GM18499 (cell line): ENCODE results near the gene SSUH2.
A peak's percentile ranks its signal among the peaks of the same experiment; 100 is the strongest.
"Not testable (repeated sequence)": the region's sequence is repeated elsewhere in the genome, so short reads cannot be mapped to it uniquely, and the experiment has no call there.

Experiments used
- ATAC-seq: cut with Tn5 transposase; IDR thresholded peaks from one replicate; pipeline ENCODE4 v1.9.1; 2021; ENCODE audit warnings: moderate number of reproducible peaks; ENCODE audit not compliant: insufficient read depth, unreplicated experiment

Gene SSUH2

GRCh38 chr3:8593021-8593827 is 51.4 kb downstream of the SSUH2 start:
- no peak for ATAC-seq

GRCh38 chr3:8589880-8590556 is 54.6 kb downstream of the SSUH2 start:
- no peak for ATAC-seq

GRCh38 chr3:8584661-8585060 is 59.9 kb downstream of the SSUH2 start:
- ATAC-seq: no peak

- ATAC-seq: no peak
Observed at GRCh38 chr3:8581806-8582445, 62.7 kb downstream of the SSUH2 start.

- ATAC-seq: no peak
Observed at GRCh38 chr3:8581373-8581772, 63.2 kb downstream of the SSUH2 start.

GRCh38 chr3:8580434-8580833 is 64.2 kb downstream of the SSUH2 start:
- ATAC-seq: not testable (repeated sequence)

- ATAC-seq: no peak
Observed at GRCh38 chr3:8579943-8580342, 64.7 kb downstream of the SSUH2 start.

GRCh38 chr3:8579096-8579495 is 65.5 kb downstream of the SSUH2 start:
- peak; percentile 97 for ATAC-seq

GRCh38 chr3:8578282-8578681 is 66.3 kb downstream of the SSUH2 start:
- ATAC-seq: no peak

GRCh38 chr3:8576841-8577571 is 67.6 kb downstream of the SSUH2 start:
- ATAC-seq: no peak

- no peak for ATAC-seq
Observed at GRCh38 chr3:8576436-8576835, 68.2 kb downstream of the SSUH2 start.

- ATAC-seq: no peak
Observed at GRCh38 chr3:8575364-8576104, 69.1 kb downstream of the SSUH2 start.

- ATAC-seq: no peak
Observed at GRCh38 chr3:8574670-8575322, 69.8 kb downstream of the SSUH2 start.

GRCh38 chr3:8574040-8574669 is 70.4 kb downstream of the SSUH2 start:
- ATAC-seq: no peak

- no peak for ATAC-seq
Observed at GRCh38 chr3:8573342-8573926, 71.2 kb downstream of the SSUH2 start.

GRCh38 chr3:8571256-8571655 is 73.3 kb downstream of the SSUH2 start:
- ATAC-seq: no peak
